Measurements from ENCODE around the gene PLA2G2F.

Gene PLA2G2F

GRCh38 chr1:20166051-20166450 lies 26.9 kb downstream of the PLA2G2F start:
- H3K4me3 ChIP-seq (ENCODE audit: control insufficient read depth, low read depth, low read length), result no peak overlapping the region
- TF ChIP-seq CTCF (IDR thresholded peaks at IDR 0.05; ENCODE audit: control insufficient read depth, insufficient read depth, low read depth, low read length, missing control alignments), result no peak
- DNase-seq (ENCODE audit: low read depth), result no peak

GRCh38 chr1:20167126-20167525 lies 28.0 kb downstream of the PLA2G2F start:
- DNase-seq (ENCODE audit: low read depth), result no peak
- no peak overlapping the region for H3K4me3 ChIP-seq (ENCODE audit: control insufficient read depth, low read depth, low read length)
- no peak for TF ChIP-seq CTCF (IDR thresholded peaks at IDR 0.05; ENCODE audit: control insufficient read depth, insufficient read depth, low read depth, low read length, missing control alignments)

GRCh38 chr1:20168564-20169491 lies 29.7 kb downstream of the PLA2G2F start:
- no peak for DNase-seq (ENCODE audit: low read depth)
- TF ChIP-seq CTCF (IDR thresholded peaks at IDR 0.05; ENCODE audit: control insufficient read depth, insufficient read depth, low read depth, low read length, missing control alignments), result no peak
- no peak overlapping the region for H3K4me3 ChIP-seq (ENCODE audit: control insufficient read depth, low read depth, low read length)

- DNase-seq (ENCODE audit: low read depth), result no peak
- no peak for TF ChIP-seq CTCF (IDR thresholded peaks at IDR 0.05; ENCODE audit: control insufficient read depth, insufficient read depth, low read depth, low read length, missing control alignments)
- no peak overlapping the region for H3K4me3 ChIP-seq (ENCODE audit: control insufficient read depth, low read depth, low read length)
Measured at GRCh38 chr1:20169932-20170331, 30.8 kb downstream of the PLA2G2F start.

GRCh38 chr1:20172033-20172590 lies 33.0 kb downstream of the PLA2G2F start:
- no peak for TF ChIP-seq CTCF (IDR thresholded peaks at IDR 0.05; ENCODE audit: control insufficient read depth, insufficient read depth, low read depth, low read length, missing control alignments)
- no peak for DNase-seq (ENCODE audit: low read depth)
- H3K4me3 ChIP-seq (ENCODE audit: control insufficient read depth, low read depth, low read length), result no peak overlapping the region

GRCh38 chr1:20174937-20175666 lies 36.0 kb downstream of the PLA2G2F start:
- no peak for DNase-seq (ENCODE audit: low read depth)
- no peak for TF ChIP-seq CTCF (IDR thresholded peaks at IDR 0.05; ENCODE audit: control insufficient read depth, insufficient read depth, low read depth, low read length, missing control alignments)
- no peak overlapping the region for H3K4me3 ChIP-seq (ENCODE audit: control insufficient read depth, low read depth, low read length)

Data from AG09309 (cell line).